NCI-H345 (cell line): ENCODE results near the gene NUBPL.
"Not testable (repeated sequence)": the region's sequence is repeated elsewhere in the genome, so short reads cannot be mapped to it uniquely, and the experiment has no call there.

Experiments
- DNase-seq: peaks from one replicate; lab custom pipeline; 2025; lab: John Stamatoyannopoulos, UW

The NUBPL gene

DNA sequence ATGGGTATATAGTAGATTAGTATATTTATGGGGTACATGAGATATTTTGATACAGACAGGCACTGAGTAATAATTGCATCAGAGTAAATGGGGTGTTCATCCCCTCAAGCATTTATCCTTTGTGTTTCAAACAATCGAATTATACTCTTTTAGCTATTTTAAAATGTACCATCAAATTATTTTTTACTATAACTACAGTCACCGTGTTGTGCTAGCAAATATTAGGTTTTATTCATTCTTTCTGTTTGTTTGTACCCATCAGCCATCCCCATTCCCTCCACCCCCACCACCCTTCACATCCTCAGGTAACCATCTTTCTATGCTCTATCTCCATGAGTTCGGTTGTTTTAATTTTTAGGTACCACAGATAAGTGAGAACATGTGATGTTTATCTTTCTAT is 115.8 kb downstream of the NUBPL start:
- DNase-seq, result no peak

DNA sequence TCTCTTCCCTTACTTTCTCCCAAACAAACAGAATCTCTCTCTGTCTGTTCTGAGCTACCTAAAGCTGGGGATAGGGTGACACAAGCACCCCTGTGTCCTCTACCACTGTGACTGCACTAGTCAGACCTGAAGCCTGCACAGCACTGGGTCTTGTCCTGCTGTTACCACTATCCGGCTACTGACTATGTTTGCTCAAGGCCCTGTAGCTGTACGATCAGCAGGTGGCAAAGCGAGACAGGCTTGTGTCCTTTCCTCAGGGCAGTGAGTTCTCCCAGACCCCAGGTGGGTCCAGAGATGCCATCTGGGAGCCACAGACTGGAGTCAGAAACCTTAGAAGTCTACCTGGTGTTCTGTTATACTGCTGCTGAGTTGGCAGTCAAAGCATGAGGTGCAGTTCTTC is 116.4 kb downstream of the NUBPL start:
- DNase-seq, result no peak

DNA sequence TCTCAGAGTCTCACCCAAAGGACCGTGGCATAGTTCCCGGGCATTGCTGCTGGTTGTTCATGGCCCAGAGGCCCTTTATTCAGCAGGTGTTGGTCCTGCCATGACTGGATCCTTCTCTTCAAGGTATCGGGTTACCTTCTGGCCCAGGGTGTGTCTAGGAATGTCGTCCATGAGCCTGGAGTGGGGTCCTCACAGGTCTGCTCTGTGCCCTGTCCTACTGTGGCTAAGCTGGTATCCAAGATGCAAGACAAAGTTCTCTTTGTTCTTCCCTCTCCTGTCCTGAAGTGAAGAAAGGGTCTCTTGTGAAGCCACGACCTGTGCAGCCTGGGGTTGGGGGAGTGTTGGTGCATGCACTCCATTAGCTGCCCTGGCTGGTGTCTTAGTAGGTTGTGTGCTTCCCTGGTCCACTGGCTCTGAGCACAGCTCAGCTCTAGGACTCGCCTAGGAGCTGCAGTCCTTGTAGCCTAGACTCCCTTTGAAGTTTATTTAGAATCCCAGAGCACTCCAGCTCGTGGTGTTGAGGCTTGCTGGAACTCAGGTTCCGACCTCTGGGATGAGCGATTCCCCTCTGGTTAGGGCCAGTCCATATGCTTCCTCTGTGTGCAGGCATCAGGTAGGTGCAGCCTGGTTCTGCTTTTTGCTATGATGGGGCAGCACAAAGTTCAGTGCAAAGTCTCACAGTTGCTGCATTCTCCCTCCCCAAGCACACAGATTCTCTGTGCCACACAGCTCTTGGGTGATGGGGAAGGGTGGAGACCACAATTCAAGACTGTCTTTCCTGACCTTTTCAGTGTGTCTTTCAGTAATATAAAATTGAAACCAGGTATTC is 117.4 kb downstream of the NUBPL start:
- DNase-seq, result no peak

DNA sequence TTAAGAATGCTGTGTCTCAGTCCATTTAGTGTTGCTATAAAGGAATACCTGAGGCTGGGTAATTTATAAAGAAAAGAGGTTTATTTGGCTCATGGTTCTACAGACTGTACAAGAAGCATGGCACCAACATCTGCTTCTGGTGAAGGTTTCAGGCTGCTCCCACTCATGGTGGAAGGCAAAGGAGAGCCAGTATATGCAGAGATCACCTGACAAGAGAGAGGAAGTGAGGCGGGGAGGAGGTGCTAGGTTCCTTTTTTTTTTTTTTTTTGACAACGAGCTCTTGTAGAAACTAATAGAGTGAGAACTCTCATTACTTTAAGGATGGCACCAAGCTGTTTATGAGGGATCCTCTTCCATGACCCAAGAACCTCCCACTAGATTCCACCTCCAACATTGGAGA is 121.6 kb downstream of the NUBPL start:
- DNase-seq, result no peak

DNA sequence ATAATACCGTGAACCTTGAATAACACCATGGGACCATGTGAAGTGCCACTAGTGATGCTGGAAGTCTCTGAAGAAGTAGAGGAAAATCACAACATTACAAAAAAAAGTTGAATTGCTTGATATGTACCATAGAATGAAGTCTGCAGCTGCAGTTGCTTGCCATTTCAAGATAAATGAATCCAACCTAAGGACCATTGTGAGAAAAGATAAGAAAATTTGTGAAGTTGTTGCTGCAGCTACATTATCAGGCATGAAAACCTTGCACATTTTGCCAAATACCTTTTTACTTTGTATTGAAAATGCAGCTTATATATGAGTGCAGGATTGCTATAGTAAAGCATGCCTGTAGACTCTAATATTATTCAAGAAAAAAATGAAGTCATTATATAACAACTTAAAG is 126.5 kb downstream of the NUBPL start:
- DNase-seq, result no peak

DNA sequence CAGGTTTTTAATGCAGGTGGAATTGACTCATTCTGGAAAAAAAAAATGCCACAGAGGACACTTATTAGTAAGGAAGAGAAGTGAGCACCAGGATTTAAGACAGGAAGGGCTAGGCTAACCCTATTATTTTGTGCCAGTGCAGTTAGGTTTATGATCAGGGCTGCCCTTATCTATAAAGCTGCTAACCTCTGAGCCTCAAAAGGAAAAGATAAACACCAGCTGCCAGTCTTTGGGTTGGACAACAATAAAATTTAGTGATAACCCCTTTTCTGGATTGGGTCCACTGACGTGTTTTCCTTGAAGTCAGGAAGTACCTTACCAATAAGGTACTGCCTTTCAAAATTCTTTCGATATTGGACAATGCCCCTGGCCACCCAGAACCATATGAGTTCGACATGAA is 128.9 kb downstream of the NUBPL start:
- DNase-seq, result no peak

DNA sequence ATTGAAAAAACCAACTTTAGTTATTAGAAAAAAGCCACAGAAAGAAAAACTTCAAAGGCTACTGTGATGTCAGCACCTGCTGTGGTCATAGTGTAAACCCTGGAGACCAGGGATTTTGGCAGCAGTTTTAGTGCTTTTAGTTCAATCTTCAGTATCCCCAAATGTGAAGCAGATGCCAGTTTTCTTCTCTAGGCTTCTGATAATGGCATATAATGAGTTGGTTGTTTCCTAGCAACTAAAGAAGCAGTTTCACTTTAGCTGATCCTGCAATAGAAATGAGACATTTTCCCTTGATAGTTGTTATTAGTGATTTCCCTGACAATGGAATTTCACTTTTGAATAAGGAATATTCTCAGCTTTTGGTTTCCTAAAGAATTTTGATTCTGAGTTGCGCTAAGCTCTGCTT is 131.2 kb downstream of the NUBPL start:
- no peak for DNase-seq

DNA sequence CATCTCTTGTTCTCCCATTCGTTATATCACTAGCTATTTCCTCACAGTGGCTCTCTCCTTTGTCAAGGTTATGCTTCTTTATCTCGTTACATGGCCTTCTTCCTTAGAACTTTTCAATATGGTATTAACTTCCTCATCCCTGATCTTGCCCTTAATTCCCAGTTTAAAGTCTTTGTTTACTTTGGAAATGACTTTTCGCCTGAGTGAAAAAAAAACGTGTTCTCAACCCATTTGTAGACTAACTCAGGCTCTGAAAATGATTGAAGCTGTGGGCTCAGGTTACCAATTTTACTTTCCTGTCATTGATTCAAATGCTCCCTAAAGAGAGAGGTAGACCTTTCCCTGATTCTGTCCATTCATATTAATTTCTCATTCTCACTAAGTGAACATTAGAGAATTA is 135.2 kb downstream of the NUBPL start:
- no peak for DNase-seq

DNA sequence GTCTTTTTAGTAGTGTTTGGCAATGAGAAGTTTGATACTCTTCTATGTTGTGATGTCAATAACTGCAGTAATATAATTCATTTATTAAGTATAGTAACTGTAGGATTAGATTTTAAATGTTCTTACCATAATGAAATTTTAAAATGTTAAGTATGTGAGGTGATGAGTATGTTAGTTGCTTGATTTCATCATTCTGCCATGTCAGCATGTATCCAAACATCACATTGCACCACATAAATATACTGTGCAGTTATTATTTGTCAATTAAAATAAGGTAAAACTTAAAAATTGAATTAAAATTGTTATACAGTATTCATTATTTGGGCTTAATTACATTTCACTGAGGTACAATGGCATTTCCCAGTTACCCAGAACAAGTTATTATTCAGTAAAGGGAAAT is 138.6 kb downstream of the NUBPL start:
- DNase-seq, result no peak

DNA sequence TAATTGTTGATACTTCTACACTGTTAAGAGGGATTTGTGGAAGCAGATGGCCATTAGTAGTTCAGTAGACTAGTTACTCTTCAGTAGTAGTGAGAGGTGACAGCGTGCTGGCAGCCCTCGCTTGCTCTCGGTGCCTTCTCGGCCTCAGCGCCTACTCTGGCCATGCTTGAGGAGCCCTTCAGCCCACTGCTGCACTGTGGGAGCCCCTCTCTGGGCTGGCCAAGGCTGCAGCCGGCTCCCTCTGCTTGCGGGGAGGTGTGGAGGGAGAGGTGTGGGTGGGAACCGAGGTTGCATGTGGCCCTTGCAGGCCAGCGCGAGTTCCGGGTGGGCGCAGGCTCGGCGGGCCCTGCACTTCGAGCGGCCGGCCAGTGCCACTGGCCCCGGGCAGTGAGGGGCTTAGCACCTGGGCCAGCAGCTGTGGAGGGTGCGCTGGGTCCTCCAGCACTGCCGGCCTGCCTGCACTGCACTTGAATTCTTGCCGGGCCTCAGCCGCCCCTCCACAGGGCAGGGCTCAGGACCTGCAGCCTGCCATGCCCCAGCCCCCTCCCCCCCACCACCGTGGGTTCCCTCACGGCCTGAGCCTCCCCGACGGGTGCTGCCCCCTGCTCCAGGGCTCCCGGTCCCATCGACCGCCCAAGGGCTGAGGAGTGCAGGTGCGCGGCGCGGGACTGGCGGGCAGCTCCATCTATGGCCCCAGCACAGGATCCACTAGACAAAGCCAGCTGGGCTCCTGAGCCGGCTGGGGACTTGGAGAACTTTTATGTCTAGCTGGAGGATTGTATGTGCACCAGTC is 139.3 kb downstream of the NUBPL start:
- no peak for DNase-seq

DNA sequence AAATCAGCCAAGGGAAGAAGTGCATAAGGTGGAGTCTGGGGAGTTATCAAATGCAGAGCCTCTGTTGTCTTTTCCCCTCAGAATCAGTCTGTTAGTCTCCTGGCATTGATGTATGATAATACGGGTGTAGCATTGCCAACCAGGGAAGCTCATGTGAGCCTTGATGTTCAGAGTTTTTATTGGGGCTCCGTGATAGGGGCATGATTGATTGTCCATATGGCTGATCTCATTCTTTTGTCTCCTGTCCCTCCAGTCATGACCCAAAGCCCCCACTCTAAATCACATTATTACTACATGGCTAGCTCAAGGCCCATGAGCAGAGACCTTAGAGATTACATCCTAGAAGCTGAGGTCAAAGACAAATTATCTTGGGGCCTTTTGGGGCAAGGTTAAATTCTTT is 140.9 kb downstream of the NUBPL start:
- DNase-seq, result no peak

DNA sequence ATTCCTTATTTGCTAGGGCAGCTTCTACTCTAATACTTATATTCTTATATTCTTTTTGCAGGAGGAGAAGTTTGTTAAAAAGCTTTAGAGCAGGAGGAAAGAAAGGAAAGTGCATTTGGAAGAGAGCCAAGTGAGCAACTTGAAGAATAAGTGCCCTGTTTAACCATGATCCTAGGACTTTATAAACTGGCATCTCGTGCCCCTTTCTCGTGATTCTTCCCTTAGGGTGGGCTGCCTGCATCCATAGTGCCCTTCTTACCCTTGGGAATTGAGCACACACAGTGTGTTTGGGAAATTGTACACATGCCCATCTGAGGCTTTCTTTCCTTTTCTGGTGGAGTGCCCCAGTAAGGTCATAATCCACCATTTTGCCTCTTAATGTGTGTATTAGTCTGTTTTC is 141.9 kb downstream of the NUBPL start:
- DNase-seq, result no peak

DNA sequence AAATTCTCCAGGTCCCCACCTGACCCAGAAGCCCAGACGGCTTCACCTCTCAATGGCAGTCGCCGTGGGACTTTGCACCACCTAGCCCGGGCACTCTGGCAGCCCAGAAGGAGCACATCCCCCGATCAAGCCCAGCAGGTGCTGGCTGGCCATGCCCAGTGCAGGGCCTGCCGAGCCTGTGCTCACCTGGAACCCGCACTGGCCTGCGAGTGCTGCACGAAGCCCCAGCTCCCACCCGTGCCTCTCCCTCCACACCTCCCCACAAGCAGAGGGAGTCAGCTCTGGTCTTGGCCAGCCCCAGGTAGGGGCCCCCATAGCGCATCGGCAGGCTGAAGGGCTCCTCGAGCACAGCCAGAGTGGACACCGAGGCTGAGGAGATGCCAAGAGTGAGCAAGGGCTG is 144.5 kb downstream of the NUBPL start:
- no peak for DNase-seq

DNA sequence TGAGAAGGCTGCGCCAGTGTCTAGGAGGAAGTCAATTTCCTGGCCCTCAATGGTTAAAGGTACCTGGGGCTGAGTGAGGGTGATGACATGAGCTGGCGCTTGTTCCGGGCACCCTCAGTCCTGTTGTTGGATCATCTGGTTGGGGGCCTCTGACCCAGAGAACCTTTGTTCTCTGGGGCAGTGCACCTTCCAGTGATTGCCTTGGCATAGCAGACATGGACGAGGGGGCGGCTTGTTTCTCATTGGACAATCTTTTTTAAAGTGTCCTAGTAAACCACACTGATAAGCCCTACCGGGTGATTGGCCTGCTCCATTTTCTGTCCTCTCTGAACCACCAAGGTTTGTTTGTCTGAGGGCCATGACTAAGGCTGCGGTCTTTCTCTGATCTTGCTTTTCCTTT is 147.5 kb downstream of the NUBPL start:
- DNase-seq, result not testable (repeated sequence)

DNA sequence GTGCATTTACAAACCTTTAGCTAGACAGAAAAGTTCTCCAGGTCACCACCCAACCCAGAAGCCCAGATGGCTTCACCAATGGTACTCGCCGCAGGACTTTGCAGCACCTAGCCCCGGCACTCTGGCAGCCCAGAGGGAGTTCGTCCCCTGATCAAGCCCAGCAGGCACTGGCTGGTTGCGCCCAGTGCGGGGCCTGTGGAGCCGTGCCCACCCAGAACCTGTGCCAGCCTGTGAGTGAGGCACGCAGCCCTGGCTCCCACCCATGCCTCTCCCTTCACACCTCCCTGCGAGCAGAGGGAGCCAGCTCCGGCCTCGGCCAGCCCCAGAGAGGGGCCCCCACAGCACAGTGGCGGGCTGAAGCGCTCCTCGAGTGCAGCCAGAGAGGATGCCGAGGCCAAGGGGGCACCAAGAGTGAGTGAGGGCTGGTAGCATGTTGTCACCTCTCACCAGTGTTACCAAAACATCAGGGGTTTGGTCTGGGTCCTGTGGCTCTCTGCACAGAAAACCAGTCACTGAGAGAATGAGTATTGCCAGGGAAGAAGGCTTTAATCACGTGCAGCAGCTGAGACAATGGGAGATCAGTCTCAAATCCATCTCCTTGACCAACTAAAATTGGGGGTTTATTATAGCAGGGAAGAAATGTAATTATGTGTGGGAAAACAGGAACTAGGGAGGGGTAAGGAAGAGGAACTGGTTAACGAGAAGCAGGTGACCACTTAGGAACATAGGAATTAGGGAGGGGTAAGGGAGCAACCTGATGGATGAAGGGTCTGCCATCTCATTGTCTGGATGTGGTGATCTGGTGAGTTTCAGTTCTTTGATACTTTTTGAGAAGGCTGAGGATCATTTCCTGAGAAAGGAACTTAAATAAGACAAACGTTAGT is 151.3 kb downstream of the NUBPL start:
- DNase-seq, result no peak

DNA sequence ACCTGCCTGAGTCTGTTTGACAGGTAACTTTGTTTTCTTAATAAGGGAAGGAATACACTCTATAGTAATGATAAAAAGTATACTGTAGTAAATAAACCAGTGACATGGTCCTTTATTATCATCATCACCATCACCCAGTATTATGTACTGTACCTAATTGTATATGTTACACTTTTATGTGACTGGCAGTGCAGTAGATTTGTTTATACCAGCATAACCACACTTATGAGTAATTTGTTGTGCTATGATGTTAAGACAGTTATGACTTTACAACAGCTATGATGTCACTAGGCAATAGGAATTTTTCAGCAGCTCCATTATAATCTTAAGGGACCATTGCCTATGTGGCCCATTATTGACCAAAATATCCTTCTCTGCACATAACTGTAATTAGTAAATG is 155.0 kb downstream of the NUBPL start:
- no peak for DNase-seq

DNA sequence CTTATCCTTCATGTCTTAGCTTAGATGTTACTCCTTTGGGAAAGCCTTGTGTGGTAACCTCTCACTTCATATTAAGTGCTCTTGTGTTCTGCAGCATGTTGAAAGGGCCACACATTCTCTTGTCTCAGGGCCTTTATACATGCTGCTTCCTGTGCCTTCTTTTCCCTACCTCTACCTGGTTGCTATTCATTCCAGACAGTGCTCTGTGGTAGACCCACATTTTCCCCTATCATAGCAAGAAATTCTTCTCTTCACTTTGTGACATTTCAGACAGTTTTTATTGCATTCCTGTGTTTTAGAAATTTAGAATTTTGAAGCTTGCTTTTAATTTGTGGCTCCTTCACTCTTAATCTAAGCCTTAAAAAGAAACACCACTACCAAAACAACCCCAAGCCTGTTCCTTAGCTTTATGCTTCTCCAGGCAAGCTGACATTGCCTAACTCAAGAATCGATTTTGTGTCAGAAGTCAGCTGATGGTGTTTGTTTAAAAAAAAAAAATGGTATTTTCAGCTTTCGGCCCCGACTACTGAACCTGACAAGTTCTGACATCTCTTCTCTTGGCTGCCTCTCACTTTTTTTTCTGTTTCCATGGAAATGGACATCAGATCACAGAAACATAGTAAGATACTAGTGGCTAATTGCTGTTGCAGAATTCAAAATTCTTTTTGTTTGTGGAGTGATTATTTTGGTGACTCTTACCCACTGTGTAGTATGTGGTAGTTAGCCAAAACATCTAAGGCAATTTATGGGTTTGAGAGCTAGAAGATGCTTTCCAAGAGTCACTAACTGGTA is 156.3 kb downstream of the NUBPL start:
- no peak for DNase-seq

DNA sequence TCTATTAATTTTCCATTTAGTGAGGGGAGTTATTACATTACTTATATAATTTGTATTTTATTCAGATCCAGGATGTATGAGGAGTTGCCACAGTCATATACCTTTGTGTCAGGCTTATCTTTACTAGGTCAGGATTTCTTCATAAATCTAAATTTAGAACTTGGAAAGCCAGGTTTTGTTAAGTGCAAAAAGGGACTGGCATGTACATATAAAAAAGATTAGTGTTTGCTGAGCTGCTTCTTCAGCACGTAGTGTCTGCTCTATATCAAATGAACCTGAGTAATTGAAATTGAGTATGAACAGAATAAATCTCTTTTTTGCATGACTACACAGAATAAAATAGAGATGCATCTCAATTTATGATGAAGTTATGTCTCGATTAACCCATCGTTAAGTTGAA is 157.4 kb downstream of the NUBPL start:
- DNase-seq, result no peak

DNA sequence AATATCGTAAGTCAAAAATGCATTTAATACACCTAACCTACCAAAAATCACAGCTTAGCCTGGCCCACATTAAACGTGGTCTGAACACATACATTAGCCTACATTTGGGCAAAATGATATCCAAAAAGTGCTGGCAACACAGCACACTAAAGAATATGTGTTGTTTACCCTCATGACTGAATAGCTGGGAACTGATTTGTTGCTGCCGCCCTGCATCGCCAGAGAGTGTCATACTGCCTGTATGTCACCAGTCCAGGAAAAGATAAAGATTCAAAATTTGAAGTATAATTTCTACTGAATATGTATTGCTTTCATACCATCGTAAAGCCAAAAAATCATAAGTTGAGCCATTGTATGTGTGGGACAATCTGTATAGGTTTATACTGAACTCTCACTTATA is 157.8 kb downstream of the NUBPL start:
- no peak for DNase-seq

DNA sequence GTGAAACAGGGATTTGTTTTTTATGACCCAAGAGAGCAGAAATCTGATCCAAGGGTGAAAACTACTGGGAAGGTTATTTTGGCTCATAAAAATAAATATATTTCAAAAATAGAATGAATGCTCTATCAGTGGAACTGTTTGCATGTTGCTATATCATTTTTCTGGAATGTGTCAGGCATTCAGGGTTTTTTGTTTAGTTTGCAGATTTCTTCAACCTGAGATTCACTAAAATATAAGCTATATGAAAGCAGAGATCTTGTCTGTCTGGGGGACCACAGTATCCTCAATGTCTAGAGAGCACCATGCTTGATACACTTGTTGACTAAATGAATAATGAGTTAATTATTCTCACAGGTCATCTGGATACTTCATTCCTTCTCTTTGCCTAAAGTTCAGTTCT is 165.1 kb downstream of the NUBPL start:
- no peak for DNase-seq

DNA sequence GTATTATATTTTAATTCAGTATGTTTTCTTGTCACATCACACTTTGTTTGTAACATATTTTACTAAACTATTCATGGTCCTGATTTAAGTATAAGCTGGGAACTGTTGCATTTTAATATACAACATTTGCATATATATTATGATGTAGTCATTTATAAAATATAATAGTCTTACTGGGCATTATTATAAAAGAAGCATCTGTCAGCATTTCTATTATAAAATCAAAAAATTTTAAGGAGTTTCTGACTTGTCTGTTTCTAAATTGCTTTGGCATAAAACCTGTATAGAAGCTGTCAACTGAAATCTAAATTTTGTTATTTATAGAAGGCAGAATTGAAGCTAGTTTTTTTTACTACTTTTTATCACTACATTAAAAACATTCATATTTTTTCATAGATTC is 166.6 kb downstream of the NUBPL start:
- no peak for DNase-seq

DNA sequence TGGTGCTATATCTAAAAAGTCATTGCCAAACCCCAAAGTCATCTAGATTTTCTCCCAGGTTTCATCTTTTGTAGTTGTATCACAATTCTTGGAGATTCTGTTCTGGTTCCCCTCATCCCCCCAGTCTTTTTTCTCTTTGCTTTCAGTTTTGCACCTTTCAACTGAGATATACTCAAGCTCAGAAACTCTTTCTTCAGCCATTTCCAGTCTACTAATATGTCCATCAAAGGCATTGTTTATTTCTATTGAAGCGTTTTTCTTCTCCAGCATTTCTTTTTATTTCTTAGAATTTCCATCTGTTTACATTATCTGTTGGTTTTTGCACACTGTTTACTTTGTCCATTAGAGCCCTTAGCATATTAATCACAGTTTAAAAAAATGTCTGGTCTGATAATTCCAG is 179.5 kb downstream of the NUBPL start:
- no peak for DNase-seq
